ENCODE measurements around the gene ADPRM. TPM values are rescaled to one million over a fixed set of nuclear protein-coding genes. Genes with fewer than 3 reads are reported as not detected.

ADPRM gene
- total and polyA plus RNA-seq, 7 donors, result 8.9 to 15.8 (median 12.2) TPM

DNA sequence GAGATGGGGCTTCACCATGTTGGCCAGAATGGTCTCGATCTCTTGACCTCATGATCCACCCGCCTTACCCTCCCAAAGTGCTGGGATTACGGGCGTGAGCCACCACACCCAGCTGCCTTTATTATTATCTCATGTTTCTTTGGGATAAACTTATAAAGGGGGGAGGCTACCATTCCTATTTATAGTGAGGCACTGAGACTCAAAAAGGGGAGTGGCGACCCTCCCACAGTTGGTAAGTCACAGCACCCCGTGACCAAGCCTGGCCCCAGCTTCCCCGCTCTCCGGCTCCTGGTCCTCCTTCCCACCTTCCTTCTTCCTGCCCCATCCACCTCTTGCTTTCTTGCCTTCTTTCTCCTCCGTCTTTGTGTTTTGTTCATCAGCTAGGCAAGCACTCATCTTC is 45.5 kb upstream of the ADPRM start:
- TF ChIP-seq CTCF (IDR thresholded peaks at IDR 0.05), result no peak
- no peak overlapping the region for H3K27ac ChIP-seq
- H3K36me3 ChIP-seq (ENCODE audit: insufficient read depth in 1 of 2, low read depth in 1 of 2), result peaks cover 0 to 25% of the 10 kb centered on the region in 2 donors
- H3K9me3 ChIP-seq, result no peaks in the 10 kb centered on the region
- H3K27me3 ChIP-seq (ENCODE audit: insufficient read depth in 3 of 3, low read length in 2 of 3), result no peaks in the 10 kb centered on the region
- H3K4me1 ChIP-seq, result no peaks in the 10 kb centered on the region
- intact Hi-C loops (cut with DNase I), result no loop called here
- H3K4me3 ChIP-seq, result no peak overlapping the region
- DNase-seq (no peak), ATAC-seq (no peak)
- WGBS, 3 donors, result 74 to 86% (median 81%) methylated on average over 9 of the region's 9 CpGs

DNA sequence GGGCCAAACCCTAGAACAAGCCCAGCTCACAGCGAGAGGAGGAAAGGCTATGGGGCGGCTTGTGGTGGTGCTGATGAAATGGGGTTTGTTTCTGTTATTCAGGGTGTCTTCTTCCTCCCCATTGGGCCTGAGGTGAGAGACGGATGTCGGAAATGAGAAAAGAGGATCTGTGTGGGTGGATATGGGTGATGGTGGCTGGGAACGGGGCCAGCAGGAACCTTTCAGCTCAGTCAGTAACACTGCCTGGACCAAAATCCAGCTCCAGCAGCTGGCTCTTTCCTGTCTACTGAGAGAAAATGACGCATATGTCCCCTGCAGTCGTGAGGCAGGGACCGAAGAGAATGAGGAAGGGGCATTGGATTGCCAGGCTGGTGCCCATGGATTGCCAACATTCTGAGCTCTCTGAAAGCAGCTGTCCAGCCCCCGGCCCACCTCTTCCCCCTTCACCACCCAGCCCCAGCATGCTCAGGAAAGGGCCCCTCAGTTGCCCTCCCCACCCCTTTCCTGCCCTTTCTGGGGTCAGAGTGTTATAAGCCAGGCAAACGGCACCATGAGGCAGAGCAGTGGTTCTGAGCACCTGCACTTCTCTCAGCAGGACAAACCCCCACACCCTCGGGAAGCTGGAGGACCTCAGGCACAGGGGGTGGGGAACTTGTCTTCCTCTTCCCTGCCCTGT is 44.3 kb upstream of the ADPRM start:
- no peaks in the 10 kb centered on the region for H3K4me1 ChIP-seq
- H3K9me3 ChIP-seq, result no peaks in the 10 kb centered on the region
- H3K27ac ChIP-seq, result no peak overlapping the region
- intact Hi-C loops (cut with DNase I), result no loop called here
- 47 to 52% (median 51%) methylated on average over 10 to 11 of the region's 11 CpGs for WGBS, 3 donors
- peaks cover 0 to 21% of the 10 kb centered on the region in 2 donors for H3K36me3 ChIP-seq (ENCODE audit: insufficient read depth in 1 of 2, low read depth in 1 of 2)
- no peak for TF ChIP-seq CTCF (IDR thresholded peaks at IDR 0.05)
- ATAC-seq, result no peak
- H3K4me3 ChIP-seq, result no peak overlapping the region
- DNase-seq, result no peak
- H3K27me3 ChIP-seq (ENCODE audit: insufficient read depth in 3 of 3, low read length in 2 of 3), result no peaks in the 10 kb centered on the region

GRCh38 chr17:10653987-10654386 is 43.4 kb upstream of the ADPRM start:
- DNase-seq (no peak), ATAC-seq (no peak)
- TF ChIP-seq CTCF (IDR thresholded peaks at IDR 0.05), result no peak
- Histone ChIP-seq H3K27me3 (ENCODE audit: insufficient read depth in 3 of 3, low read length in 2 of 3) (no peaks in the 10 kb centered on the region), H3K4me1 (no peaks in the 10 kb centered on the region), H3K9me3 (no peaks in the 10 kb centered on the region), H3K4me3 (no peak overlapping the region), H3K36me3 (ENCODE audit: insufficient read depth in 1 of 2, low read depth in 1 of 2) (peaks cover 0 to 17% of the 10 kb centered on the region in 2 donors), H3K27ac (no peak overlapping the region)
- intact Hi-C loops (cut with DNase I), result no loop called here
- 73 to 81% (median 81%) methylated on average over 5 of the region's 5 CpGs for WGBS, 3 donors

GRCh38 chr17:10657148-10657547 is 40.2 kb upstream of the ADPRM start, which contains the start of gene MYH3:
MYH3 (minus strand) TSS chr17:10657309; CDS start chr17:10655064, 2,245 bp downstream.
- intact Hi-C loops (cut with DNase I), result no loop called here
- H3K4me3 ChIP-seq, result no peak within 1 kb of the TSS
- no peaks in the 10 kb centered on the region for H3K4me1 ChIP-seq
- H3K9me3 ChIP-seq, result no peaks in the 10 kb centered on the region
- ATAC-seq (peak in 3 of 4 donors; percentile 40 to 76 (median 45)), DNase-seq (peak in 1 of 2 donors; percentile 20)
- peaks cover 0 to 15% of the 10 kb centered on the region in 2 donors for H3K36me3 ChIP-seq (ENCODE audit: insufficient read depth in 1 of 2, low read depth in 1 of 2)
- no peak for TF ChIP-seq CTCF (IDR thresholded peaks at IDR 0.05)
- WGBS, 3 donors, result 52 to 67% (median 56%) methylated on average over 15 of the region's 15 CpGs
- no peaks in the 10 kb centered on the region for H3K27me3 ChIP-seq (ENCODE audit: insufficient read depth in 3 of 3, low read length in 2 of 3)
- H3K27ac ChIP-seq, result no peak within 1 kb of the TSS

GRCh38 chr17:10657879-10658278 is 39.5 kb upstream of the ADPRM start:
- ATAC-seq (peak in 1 of 4 donors; percentile 32), DNase-seq (no peak)
- TF ChIP-seq CTCF (IDR thresholded peaks at IDR 0.05), result no peak
- H3K9me3 ChIP-seq, result no peaks in the 10 kb centered on the region
- H3K4me1 ChIP-seq, result no peaks in the 10 kb centered on the region
- peaks cover 0 to 15% of the 10 kb centered on the region in 2 donors for H3K36me3 ChIP-seq (ENCODE audit: insufficient read depth in 1 of 2, low read depth in 1 of 2)
- WGBS, 3 donors, result 40 to 59% (median 48%) methylated on average over 10 of the region's 10 CpGs
- no peaks in the 10 kb centered on the region for H3K27me3 ChIP-seq (ENCODE audit: insufficient read depth in 3 of 3, low read length in 2 of 3)
- H3K27ac ChIP-seq, result no peak overlapping the region
- H3K4me3 ChIP-seq, result no peak overlapping the region
- intact Hi-C loops (cut with DNase I), result no loop called here

All from psoas muscle (tissue), 8 donors.